ENCODE measurements around the gene DNTT.

The DNTT gene

GRCh38 chr10:96387161-96387560, 82.9 kb downstream of the DNTT start:
- DNase-seq, result no peak

GRCh38 chr10:96387601-96388000, 83.4 kb downstream of the DNTT start:
- DNase-seq, result no peak

Measured in activated naive CD4-positive, alpha-beta T cell treated with anti-CD3 and anti-CD28 coated beads, Interleukin-2, amount 50 U/mL, for 16 hours (primary cell).